RKO (cell line): ENCODE results near the gene AACS.
"Not testable (repeated sequence)": the region's sequence is repeated elsewhere in the genome, so short reads cannot be mapped to it uniquely, and the experiment has no call there.

Source experiments
- DNase-seq: peaks from one replicate; pipeline ENCODE4 v3.0.0-alpha.2; 2016; ENCODE audit warnings: low spot score

The AACS gene

GRCh38 chr12:125057708-125058107 is 7.5 kb upstream of the AACS start:
- no peak for DNase-seq

GRCh38 chr12:125061229-125061628 is 4.0 kb upstream of the AACS start:
- DNase-seq = no peak

GRCh38 chr12:125063522-125063921 is 1.7 kb upstream of the AACS start:
- not testable (repeated sequence) for DNase-seq

- DNase-seq = no peak
Observed at GRCh38 chr12:125064492-125064891, 743 bp upstream of the AACS start.

GRCh38 chr12:125065919-125066570 is 810 bp downstream of the AACS start:
- peak; percentile 26 for DNase-seq

- no peak for DNase-seq
Observed at GRCh38 chr12:125068391-125068790, 3.2 kb downstream of the AACS start.

GRCh38 chr12:125069616-125070015 is 4.4 kb downstream of the AACS start:
- no peak for DNase-seq

- no peak for DNase-seq
Observed at GRCh38 chr12:125070112-125070511, 4.9 kb downstream of the AACS start.

- no peak for DNase-seq
Observed at GRCh38 chr12:125070661-125071390, 5.6 kb downstream of the AACS start.

- DNase-seq = no peak
Observed at GRCh38 chr12:125071456-125071855, 6.2 kb downstream of the AACS start.

GRCh38 chr12:125072496-125072895 is 7.3 kb downstream of the AACS start:
- DNase-seq = no peak

GRCh38 chr12:125074294-125074693 is 9.1 kb downstream of the AACS start:
- not testable (repeated sequence) for DNase-seq

- no peak for DNase-seq
Observed at GRCh38 chr12:125076103-125076502, 10.9 kb downstream of the AACS start.

GRCh38 chr12:125079084-125079483 is 13.8 kb downstream of the AACS start:
- no peak for DNase-seq

GRCh38 chr12:125079648-125080645 is 14.7 kb downstream of the AACS start:
- no peak for DNase-seq

GRCh38 chr12:125081427-125081826 is 16.2 kb downstream of the AACS start:
- DNase-seq = no peak

- no peak for DNase-seq
Observed at GRCh38 chr12:125083072-125083471, 17.8 kb downstream of the AACS start.

- DNase-seq = not testable (repeated sequence)
Observed at GRCh38 chr12:125088199-125088598, 23.0 kb downstream of the AACS start.

- DNase-seq = no peak
Observed at GRCh38 chr12:125089083-125089482, 23.8 kb downstream of the AACS start.

- no peak for DNase-seq
Observed at GRCh38 chr12:125089626-125090025, 24.4 kb downstream of the AACS start.

GRCh38 chr12:125090437-125090836 is 25.2 kb downstream of the AACS start:
- DNase-seq = no peak

- no peak for DNase-seq
Observed at GRCh38 chr12:125091401-125091800, 26.2 kb downstream of the AACS start.
